Measurements from ENCODE around the gene MUTYH. TPM values are rescaled to one million over a fixed set of nuclear protein-coding genes. Genes with fewer than 3 reads are reported as not detected.

The MUTYH gene
- total RNA-seq, 1 donor from 2014 or later: 15.2 TPM

DNA sequence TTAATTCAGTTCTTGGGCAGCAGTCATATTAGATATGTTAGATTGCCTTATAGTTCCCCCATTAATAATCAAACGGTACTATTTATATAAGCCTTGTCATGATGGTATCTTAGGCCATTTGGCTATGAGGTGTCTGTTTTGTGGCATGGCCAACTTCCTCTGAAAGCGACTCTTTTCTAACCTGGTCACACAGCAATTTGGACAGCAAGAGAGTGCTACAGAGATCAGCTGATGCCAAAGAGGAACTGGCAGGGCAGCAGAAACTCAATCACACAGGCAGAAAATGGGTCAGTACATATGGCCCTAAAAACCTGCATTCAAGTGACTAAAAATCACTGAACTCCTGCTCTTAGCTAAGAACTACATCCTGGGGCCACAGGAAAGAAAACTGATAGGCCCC is 13.4 kb upstream of the MUTYH start:
- TF ChIP-seq, protein P1, sequence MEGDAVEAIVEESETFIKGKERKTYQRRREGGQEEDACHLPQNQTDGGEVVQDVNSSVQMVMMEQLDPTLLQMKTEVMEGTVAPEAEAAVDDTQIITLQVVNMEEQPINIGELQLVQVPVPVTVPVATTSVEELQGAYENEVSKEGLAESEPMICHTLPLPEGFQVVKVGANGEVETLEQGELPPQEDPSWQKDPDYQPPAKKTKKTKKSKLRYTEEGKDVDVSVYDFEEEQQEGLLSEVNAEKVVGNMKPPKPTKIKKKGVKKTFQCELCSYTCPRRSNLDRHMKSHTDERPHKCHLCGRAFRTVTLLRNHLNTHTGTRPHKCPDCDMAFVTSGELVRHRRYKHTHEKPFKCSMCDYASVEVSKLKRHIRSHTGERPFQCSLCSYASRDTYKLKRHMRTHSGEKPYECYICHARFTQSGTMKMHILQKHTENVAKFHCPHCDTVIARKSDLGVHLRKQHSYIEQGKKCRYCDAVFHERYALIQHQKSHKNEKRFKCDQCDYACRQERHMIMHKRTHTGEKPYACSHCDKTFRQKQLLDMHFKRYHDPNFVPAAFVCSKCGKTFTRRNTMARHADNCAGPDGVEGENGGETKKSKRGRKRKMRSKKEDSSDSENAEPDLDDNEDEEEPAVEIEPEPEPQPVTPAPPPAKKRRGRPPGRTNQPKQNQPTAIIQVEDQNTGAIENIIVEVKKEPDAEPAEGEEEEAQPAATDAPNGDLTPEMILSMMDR (conservative IDR thresholded peaks at IDR 0.05; ENCODE audit: low read depth, low read length): no peak
- H3K4me3 ChIP-seq (ENCODE audit: low read depth, low read length): no peak overlapping the region
- no peak for DNase-seq (ENCODE audit: low read depth)

DNA sequence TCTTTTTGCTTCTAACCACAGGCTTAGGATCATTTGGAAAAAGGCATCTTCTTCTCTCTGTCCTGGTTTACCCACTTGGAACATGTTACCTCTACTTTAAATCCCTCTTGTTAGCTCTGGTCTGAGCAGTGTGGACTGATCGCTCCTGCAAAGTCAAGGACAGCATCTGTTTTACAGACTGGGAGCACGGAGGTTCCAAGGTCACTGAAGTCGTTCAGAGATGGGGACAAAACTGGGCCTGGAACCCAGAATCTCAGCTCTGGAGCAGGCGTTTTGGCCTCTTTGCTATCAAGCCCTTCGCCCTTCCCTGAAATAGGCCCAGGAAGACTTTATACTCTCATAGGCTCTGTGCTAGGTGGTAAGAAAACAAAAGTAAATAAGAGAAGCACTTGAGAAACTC is 11.3 kb upstream of the MUTYH start:
- DNase-seq (ENCODE audit: low read depth): no peak
- no peak overlapping the region for H3K4me3 ChIP-seq (ENCODE audit: low read depth, low read length)
- TF ChIP-seq, protein P1 (conservative IDR thresholded peaks at IDR 0.05; ENCODE audit: low read depth, low read length): no peak

DNA sequence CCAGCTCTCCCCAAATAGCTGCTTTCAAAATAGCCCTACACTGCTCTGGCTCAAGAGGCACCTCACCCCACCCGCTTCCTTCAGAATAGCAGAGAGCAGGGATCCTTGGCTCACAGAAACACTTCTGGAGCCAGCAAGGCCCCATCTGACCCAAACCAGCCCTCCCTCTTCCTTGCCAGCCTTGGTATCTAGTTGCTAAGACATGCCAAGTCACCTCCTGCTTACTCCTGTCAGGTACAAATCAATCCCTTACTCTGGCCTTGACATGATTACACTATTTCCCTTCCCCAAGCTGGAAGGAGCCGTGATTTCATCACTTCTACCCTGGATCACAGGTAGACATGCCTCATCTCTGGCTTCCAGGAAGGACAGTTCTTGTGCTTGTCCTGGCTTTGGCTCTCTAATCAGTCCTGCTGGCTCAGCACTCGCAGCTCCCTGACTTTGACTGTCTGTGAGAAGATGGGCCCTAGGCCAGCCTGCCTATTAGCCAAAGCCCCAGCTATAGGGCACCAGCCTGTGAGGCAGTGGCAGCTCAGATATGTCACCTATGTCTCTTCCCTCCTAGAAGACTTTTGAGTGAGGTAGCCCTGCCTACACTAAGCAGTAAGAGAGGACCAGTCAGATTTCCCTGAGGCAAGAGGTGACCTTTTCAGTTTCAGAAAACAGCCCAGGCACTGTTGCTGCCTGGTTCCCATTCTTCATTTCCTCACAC is 8.9 kb upstream of the MUTYH start:
- DNase-seq (ENCODE audit: low read depth): no peak
- no peak overlapping the region for H3K4me3 ChIP-seq (ENCODE audit: low read depth, low read length)
- TF ChIP-seq, protein P1 (conservative IDR thresholded peaks at IDR 0.05; ENCODE audit: low read depth, low read length): no peak

DNA sequence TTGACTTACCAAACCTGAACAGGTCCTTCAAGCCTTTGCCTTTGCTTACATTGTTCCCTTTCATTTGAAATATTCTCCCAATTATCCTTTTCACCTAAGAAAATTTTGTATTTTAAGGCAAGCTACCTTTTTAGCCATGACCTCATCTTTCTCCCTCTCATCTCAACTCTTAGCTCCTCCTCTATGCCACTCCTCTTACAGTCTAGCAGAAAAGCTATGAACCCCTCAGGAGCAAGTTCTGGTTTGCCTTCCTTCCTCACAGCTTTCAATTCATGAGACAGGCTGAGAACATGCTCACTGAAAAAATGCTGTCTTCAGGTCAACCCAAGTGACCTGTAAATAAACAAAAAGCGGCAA is 8.3 kb upstream of the MUTYH start:
- H3K4me3 ChIP-seq (ENCODE audit: low read depth, low read length): no peak overlapping the region
- TF ChIP-seq, protein P1 (conservative IDR thresholded peaks at IDR 0.05; ENCODE audit: low read depth, low read length): no peak
- no peak for DNase-seq (ENCODE audit: low read depth)

DNA sequence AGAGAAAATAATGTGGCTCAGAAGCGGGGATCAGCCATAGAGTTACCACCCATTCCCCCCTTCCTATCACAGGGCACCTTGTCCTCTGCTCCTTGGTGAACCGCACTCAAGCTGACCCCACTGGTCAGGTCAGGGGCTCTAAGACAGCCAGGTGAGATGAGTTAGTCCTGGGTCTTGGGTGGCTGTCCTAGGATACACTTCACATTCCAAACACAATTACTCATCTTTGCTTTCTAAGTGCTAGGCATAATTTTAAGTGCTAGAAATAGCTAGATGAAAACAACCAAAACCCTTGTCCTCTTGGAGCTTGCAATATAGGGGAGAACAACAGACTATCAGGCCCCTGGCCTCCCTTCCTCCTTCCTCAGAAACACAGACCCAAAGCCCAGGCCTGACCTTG is 7.8 kb upstream of the MUTYH start:
- peak; percentile 12 for DNase-seq (ENCODE audit: low read depth)
- H3K4me3 ChIP-seq (ENCODE audit: low read depth, low read length): no peak overlapping the region
- TF ChIP-seq, protein P1 (conservative IDR thresholded peaks at IDR 0.05; ENCODE audit: low read depth, low read length): no peak

DNA sequence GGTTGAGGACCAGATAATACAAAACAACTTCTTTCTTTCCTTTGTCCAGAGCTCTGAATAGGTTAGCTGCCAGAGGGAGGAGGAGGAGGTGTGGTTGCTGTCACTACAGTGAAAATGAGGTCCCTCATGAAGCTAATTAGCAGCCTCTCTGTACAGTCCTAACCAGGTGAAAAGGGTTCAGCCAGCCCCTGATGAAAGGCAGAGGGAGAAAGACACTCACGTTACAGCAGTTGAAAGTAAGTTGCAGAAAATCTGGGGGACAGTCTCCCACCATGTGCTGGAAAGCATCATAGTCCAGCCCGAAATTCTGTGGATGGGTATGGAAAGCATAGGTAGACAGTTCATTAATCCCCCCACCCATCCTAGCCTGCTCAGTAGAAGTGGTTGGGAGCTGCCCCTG is 6.2 kb upstream of the MUTYH start:
- DNase-seq (ENCODE audit: low read depth): no peak
- H3K4me3 ChIP-seq (ENCODE audit: low read depth, low read length): no peak overlapping the region
- TF ChIP-seq, protein P1 (conservative IDR thresholded peaks at IDR 0.05; ENCODE audit: low read depth, low read length): no peak

DNA sequence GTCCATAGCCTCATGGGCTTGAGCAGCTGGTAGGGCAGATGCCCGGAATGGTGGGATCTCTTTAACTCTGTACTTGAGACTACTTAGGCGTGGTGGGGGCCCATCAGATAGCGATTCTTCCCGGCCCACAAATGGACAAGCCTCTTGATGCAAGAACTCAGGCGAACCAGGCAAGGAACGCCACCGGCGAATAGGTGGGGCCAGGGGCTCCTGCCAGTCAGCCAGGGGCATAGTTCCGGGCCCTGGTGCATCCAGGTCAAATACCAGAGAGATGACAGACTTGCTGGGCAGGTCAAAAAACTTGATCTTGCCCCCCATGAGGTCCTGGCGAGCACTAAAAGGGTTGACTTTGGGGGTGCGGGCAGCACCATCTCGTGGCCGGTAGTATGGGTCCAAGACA is 4.8 kb upstream of the MUTYH start:
- no peak overlapping the region for H3K4me3 ChIP-seq (ENCODE audit: low read depth, low read length)
- no peak for DNase-seq (ENCODE audit: low read depth)
- TF ChIP-seq, protein P1 (conservative IDR thresholded peaks at IDR 0.05; ENCODE audit: low read depth, low read length): no peak
